Stimulated activated CD8-positive, alpha-beta memory T cell treated with anti-CD3 and anti-CD28 coated beads, Interleukin-7, amount 100 ng/mL, for 24 hours (primary cell): ENCODE measurements around the gene CGB7.

Experiments used
- DNase-seq: peaks from one replicate; pipeline ENCODE4 v3.0.0-alpha.2; 2020; ENCODE audit warnings: low read depth

Gene CGB7

DNA sequence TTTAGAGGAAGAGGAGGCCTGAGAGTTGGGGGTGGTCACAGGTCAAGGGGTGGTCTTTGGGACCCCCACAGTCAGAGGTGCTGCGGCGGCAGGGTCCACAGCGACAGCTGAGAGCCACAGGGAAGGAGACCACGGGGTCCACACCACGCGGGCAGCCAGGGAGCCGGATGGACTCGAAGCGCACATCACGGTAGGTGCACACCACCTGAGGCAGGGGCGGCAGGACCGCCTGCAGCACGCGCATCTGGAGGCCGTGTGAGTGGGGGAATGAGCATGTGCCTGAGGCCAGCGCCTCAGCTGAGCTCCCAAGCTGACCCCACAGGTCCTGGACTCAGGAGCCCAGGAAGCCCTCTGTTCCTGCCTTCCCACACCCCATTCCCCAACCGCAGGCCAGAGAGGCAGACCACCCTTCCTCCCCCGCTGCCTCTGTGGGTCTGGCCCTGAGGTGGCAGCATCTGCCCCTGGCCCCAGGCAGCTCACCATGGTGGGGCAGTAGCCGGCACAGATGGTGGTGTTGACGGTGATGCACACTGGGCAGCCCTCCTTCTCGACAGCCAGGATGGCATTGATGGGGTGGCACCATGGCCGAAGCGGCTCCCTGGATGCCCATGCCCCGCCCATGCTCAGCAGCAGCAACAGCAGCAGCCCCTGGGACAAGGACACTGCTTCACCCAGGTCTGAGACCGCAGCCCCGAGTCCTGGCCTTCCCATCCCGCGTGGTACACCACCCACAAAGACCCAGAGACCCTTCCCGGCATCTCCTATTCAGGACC, 41.3 kb downstream of the CGB7 start:
- no peak for DNase-seq

DNA sequence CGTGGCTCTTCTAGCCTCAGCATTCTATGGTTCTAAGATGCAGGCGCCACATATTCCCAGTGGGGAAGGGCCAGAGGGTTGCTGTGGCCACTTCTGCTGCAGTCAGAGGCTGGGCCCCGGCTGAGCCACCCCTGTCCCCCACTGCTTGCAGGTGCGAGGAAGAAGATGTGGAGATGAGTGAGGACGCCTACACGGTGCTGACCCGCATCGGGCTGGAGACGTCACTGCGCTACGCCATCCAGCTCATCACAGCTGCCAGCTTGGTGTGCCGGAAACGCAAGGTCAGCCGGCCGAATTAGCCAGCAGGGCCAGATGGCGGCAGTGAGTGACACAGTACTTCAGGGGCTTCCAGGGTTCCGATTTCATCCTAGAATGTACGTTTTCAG, 42.7 kb downstream of the CGB7 start:
- DNase-seq, result no peak

DNA sequence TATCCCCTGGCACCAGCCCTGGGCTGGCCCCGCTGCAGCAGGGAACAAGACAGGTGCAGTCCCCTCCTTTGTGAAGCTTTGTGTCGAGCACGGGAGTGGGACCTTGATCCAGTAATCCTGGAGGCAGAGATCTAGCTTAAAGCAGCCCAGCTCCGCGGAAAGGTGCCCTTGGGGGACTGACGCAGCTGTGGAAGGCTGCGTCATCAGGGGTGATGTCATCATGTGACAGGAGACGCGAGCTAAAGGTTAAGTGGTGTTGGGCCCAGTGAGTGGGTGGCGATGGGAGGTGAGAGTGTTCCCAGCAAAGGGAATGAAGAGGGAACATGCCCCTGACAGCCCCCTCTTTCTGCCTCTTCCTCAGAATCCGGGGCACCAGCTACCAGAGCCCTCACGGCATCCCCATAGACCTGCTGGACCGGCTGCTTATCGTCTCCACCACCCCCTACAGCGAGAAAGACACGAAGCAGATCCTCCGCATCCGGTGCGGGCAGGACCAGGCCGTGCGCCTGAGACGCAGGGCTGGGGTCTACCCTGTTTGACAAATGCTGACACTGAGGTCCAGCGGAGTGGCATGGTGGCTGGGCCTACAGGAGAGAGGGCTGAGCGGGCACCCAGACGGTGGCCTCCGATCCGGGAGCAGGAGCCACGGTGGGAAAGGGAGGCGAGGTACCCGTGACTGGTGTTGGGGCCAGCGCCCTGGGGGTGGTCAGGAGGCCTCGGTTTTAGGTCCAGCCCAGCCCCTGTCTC, 43.3 kb downstream of the CGB7 start:
- no peak for DNase-seq

DNA sequence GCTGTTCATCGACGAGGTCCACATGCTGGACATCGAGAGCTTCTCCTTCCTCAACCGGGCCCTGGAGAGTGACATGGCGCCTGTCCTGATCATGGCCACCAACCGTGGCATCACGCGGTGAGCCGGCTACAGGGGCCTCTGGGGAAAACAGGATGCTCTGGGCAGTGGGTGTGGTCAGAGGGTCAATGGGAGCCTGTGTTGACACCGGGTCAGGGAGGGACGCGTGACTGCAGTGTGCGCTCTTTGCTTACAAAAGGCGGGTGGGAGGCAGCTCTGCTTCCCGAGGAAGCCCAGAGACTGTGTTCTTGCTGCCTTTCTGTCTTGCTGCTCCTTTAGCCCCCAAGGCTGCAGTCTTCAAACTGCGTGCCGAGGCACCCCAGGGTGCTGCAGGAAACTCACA, 46.4 kb downstream of the CGB7 start:
- DNase-seq, result no peak

DNA sequence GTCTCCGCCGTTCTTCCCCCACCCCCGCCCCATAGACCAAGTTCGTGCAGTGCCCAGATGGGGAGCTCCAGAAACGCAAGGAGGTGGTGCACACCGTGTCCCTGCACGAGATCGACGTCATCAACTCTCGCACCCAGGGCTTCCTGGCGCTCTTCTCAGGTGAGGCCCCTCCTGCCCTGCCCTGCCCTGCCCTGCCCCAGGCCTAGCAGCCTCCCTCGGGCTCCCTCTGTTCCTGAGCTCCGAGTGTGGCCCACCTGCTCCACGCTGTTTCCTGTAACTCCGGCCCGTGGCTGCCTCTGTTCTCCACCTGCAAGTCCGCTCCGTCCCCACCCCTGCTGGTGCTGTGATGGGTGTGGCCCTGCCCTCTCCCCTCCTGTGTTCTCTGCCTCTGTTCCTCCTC, 47.1 kb downstream of the CGB7 start:
- DNase-seq, result no peak

DNA sequence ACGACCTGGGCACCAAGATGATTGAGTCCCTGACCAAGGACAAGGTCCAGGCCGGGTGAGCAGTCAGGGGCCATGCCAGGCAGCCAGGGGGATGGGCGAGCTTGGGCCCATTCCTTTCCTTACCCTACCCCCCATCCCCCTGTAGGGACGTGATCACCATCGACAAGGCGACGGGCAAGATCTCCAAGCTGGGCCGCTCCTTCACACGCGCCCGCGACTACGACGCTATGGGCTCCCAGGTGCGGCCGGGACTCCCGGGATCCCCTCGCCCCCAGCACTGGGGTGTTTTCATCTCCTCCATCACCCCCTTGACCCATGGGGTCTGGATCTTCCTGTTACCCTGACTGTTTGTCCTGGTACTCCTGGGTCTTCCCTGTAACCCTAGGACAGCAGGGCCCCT, 47.7 kb downstream of the CGB7 start:
- DNase-seq, result no peak

DNA sequence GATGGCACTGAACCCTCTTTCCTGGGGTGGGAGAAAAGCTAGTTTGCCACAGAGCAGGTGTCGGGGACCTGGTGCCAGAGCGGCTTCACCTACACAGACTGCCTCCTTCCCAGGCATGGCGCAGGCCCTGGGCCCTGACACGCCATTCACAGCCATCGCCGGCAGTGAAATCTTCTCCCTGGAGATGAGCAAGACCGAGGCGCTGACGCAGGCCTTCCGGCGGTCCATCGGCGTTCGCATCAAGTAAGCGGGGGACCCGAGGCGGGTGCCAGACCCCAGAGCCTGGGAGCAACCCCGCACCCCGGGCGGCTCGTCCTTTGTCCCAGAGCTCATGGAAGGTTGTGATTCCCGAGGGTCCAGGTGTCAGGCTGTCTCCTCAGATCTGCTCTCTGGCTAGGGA, 50.6 kb downstream of the CGB7 start:
- no peak for DNase-seq

DNA sequence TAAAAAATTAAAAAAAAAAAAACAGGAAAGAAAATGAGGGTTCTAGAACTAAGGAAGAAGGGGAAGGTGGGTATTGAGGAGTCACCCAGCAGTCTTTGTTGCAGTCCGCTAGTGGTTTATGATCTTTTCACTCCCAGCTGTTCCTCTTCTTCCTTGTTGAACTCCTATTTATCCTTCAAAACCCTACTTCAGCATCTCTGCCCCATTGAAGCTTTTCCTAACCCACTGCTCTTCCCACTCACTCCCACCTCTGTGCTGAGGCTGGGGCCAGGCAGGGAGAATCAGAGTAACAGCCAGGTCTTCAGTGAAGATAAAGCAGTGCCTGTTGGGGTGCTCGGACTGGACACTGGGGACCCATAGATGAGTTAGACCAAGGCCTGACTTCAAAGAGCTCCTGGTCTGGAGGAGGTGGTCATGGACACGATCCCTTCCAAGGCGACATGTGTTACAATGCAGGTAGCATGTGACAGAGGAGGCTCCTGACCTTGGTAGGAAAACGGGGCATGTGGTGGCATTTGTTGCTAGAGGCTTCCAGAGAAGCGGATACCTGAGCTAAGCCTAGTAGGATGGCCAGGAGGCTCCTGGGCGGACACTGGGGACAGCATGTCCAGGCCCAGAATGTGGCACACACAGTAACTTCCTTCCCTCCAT, 52.5 kb downstream of the CGB7 start:
- DNase-seq, result no peak
